GM18507 (cell line): ENCODE measurements around the gene TASL.
"Not testable (repeated sequence)": the region's sequence is repeated elsewhere in the genome, so short reads cannot be mapped to it uniquely, and the experiment has no call there.

Experiments used
- DNase-seq: peaks from one replicate; pipeline ENCODE4 v3.0.0; 2011; ENCODE audit warnings: low read depth; ENCODE audit not compliant: insufficient read length; ENCODE audit errors: extremely low spot score
- FAIRE-seq: peaks from 2 replicates; lab custom pipeline; 2011; peaks lifted over from hg19 to GRCh38; lab: Jason Lieb, UNC

TASL gene

DNA sequence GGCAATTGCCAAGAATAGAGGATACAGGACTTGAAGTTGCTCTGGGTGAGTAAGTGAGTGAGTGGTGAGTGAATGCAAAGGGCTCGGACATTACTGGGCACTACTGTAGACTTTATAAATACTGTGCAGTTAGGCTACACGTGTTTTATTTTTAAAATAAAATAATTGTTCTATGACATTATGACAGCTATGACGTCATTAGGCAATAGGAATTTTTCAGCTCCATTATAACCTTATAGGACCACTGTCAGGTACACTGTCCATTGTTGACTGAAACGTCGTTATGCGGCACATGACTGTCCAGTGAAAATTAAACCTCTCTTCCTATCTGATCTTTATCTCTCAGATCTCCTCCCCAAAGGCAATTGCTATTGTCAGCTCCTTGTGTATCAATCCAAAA lies 5.1 kb upstream of the TASL start:
- DNase-seq, result no peak
- no peak for FAIRE-seq

DNA sequence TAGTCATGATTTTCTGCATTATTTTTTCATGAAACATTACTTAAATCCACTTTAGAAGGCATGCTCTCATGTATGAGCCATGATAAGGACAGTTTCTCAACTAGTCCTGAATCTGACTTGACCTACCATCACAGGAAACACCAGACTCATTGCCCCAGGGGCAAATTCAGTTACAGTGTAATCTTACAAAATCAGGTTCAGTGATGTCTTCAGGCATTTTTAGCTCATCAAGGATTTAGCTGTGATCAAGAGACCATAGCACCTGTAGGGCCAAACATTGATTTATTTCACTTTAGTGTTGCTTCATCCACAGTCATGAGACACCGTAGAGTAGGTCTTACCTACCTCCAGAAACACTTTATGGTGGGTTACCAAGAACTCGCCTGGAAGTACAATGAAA lies 3.1 kb upstream of the TASL start:
- no peak for DNase-seq
- no peak for FAIRE-seq

DNA sequence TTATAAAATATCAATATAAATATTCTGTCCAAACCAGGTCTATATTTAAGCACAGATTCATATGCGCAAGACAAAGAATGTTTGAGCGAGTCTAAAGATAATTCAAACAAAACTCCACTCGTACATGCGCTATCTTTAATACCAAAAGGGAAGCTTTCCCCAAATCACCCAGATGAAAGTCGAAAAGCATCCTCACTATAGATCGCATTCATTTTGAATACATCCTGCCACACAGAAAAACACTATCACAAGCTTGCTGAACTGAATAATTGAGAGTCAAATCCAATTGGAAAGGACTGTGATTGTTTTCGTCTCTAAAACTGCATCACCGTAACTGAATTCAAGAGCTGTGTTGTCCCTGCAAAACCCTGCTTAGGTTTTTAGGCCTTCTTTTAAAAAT lies 685 bp downstream of the TASL start:
- FAIRE-seq, result peak; percentile 57
- no peak for DNase-seq

- no peak for DNase-seq
- no peak for FAIRE-seq
These were observed 4.4 kb downstream of the TASL start for GRCh38 chrX:30573125-30573524.

GRCh38 chrX:30572678-30573077 lies 4.9 kb downstream of the TASL start:
- peak; percentile 56 for FAIRE-seq

DNA sequence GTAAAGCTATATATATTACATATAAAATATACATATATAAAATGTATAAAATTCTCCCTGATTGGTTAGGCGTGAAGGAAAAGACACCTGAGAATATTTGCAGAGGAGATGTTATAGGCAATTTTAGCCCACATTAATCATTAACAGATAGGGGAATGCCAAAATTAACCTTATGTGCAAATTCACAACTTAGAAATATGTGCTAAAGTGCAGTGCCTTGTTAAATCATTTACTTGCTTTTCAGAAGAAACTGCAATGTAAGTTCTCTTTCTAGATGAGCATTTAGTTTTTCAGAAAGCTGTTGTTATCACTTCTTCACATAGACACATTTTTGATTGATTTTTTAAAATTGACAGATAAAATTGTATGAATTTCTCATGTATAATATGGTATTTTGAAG lies 5.6 kb downstream of the TASL start:
- FAIRE-seq (peak; percentile 91), DNase-seq (peak; percentile 7)

More at GRCh38 chrX:30572678-30573077, 4.9 kb downstream of the TASL start:
- no peak for DNase-seq

GRCh38 chrX:30570505-30570904 lies 7.1 kb downstream of the TASL start:
- DNase-seq, result no peak
- peak; percentile 59 for FAIRE-seq

DNA sequence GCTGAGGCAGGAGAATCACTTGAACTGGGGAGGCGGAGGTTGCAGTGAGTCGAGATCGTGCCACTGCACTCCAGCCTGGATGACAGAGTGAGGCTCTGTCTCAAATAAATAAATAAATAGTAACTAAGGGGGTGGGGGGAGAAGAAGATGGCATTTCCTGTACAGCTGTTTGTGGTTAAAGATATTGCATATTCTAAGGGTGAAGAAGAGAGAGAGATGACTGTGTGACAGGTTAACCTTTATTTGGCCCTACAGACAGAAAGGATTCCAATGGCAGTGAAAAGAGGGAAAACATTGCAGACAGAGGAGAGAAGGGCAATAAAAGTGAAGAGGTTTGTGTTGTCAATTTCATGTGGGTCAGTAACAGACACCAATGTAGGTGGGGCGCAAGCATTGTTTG lies 9.4 kb downstream of the TASL start:
- DNase-seq, result no peak
- peak; percentile 72 for FAIRE-seq

DNA sequence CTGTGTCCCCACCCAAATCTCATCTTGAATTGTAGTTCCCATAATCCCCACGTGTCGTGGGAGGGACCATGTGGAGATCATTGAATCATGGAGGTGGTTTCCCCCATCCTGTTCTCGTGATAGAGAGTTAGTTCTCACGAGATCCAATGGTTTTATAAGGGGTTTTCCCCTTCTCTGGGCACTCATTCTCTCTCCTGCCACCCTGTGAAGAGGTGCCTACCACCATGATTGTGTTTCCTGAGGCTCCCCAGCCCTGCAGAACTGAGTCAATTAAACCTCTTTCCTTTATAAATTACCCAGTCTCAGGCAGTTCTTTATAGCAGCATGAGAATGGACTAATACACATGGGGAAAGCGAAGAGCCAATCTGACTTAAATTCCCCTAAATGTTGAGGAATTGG lies 14.5 kb downstream of the TASL start:
- DNase-seq, FAIRE-seq: not testable (repeated sequence)

GRCh38 chrX:30561191-30561590 lies 16.4 kb downstream of the TASL start:
- no peak for FAIRE-seq
- DNase-seq, result no peak

GRCh38 chrX:30538271-30538670 lies 39.3 kb downstream of the TASL start:
- FAIRE-seq, result peak; percentile 84
- DNase-seq, result no peak

GRCh38 chrX:30533835-30534234 lies 43.7 kb downstream of the TASL start:
- FAIRE-seq (peak; percentile 53), DNase-seq (no peak)

GRCh38 chrX:30533266-30533665 lies 44.3 kb downstream of the TASL start:
- no peak for FAIRE-seq
- no peak for DNase-seq

DNA sequence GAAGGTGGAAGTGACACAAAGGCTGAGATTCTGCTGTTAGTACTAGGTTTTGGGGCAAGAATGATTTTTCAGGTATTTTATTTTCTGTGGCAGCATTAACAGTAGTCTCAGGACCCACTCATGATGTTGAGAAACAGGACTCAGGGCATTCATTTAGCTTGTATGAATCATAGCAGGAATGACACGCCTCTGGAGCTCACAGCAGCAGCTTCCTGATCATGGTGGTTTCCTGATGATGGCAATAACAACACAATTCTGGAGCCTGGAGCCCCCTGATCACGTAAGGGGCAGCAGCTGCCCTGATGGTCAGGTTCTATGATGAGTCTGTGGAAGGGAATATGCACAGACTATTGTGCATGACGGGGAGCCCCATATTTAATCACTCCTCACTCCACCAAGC lies 47.0 kb downstream of the TASL start:
- FAIRE-seq (no peak), DNase-seq (no peak)

DNA sequence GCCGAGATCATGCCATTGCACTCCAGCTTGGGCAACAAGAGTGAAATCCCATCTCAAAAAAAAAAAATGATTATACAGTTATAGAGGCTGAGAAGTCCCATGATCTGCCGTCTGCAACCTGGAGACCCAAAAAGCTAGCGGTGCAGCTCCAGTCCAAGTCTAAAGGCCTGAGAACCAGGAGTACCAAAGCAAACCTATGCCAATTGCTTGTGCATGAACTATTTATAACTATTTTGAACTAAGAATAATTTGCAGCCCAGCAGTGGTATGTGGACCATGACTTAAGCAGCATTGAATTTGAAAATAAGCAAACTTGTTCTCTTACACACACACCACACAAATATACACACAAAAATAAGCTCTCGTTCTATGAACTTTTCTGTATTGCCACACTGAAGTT lies 51.8 kb downstream of the TASL start:
- DNase-seq (no peak), FAIRE-seq (no peak)

GRCh38 chrX:30521440-30522182 lies 56.0 kb downstream of the TASL start:
- DNase-seq (no peak), FAIRE-seq (no peak)

DNA sequence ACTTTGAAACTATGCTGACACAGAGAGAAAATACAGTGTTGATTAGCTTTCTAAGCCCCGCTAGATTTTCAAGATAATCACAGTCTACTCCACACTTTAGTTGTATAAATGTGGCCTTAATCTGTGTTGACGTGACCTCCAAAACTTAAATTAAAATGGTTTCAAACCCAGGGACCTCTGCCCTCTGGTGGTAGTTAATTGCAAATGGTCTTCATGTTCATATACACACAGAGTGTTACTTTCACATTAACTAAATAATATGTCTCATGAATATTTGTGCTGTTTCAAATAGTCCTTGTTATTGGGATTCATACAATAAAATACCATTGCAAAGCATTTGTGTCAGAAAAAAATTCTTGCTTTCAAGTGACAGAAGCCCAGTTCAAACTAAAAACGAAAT lies 64.3 kb downstream of the TASL start:
- no peak for DNase-seq
- FAIRE-seq, result no peak
